GM21737 (cell line): ENCODE results near the gene SHISA9.
"Not testable (repeated sequence)": the region's sequence is repeated elsewhere in the genome, so short reads cannot be mapped to it uniquely, and the experiment has no call there.

Source experiments
- ATAC-seq: cut with Tn5 transposase; IDR thresholded peaks from one replicate; pipeline ENCODE4 v1.9.1; 2021; ENCODE audit warnings: mild to moderate bottlenecking, moderate library complexity; ENCODE audit not compliant: unreplicated experiment

Gene SHISA9

DNA sequence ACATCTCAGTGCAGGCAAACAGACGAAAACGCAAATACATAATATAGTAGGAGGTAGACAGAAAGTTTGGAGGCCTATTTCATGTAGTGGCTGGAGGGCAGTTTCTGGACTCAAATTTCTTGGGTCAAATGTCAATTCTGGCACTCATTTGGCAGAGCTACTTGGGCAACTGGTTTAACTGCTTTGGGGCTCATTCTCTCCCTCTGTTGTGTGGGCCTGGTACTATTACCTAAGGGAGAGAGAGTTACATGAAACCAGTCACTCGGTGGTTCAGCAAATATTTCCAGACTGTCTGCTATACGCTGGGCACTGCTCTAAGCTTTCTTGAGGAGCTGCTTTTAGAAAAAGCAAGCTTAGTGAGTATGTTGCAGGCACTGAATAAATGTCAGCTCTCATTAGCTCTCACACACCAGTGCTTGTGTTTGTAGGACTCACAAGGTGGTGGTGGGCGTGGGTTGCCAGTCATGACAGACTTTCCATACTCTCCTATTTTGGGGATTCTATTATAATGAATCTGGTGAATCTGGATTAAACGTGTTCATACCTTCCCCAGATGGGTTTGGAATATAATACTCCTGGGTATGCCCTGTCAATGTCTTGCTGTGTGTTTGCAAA, 1.8 kb upstream of the SHISA9 start:
- no peak for ATAC-seq

DNA sequence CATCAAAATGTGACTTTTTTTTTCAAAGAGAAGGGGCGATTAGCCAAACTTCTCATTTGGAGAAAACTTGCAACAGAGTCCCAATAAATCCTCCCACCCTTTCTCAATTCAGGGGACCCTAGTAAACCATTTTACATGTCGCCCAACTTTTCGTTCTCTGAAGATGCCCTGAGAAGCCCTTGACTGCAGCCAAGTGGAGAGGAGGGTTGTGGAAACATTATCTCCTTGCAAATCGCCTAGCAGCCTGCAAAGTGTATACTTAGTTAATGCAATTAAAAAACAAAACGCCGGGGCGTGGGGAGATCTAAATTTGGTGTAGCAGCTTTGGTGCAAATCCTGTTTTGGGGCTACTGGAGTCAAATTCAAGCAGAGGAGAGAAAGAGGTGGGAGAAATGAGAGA, 1.2 kb upstream of the SHISA9 start:
- no peak for ATAC-seq

DNA sequence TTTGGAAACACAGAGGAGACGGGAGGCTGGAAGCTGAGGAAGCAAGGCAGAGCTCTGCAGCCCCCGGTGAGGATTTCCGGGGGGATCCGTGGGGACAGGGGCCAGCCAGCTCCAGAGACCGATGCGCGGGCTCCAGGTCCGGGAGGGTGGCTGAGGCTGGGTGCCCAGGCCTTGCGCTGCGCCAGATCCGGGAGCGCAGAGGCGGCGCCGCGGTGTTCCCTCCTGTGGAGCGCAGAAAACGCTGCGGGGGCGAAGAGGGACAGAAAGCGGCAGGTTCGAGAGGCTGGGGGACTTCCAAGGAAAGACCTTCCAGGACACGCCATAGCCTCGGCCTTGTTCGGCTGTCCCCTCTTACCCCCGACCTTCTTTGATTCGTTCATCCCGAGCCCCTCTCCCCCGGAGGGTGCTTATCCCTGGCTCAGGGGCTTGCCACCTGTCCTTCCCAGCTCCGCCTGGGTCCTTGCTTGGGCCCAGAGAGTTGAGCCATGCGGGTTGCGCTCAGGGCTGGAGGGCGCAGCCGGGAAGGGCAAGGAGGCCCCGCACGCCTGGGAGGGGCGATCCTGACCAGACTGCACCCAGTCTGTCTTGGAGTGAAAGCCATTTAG, 697 bp upstream of the SHISA9 start:
- no peak for ATAC-seq

DNA sequence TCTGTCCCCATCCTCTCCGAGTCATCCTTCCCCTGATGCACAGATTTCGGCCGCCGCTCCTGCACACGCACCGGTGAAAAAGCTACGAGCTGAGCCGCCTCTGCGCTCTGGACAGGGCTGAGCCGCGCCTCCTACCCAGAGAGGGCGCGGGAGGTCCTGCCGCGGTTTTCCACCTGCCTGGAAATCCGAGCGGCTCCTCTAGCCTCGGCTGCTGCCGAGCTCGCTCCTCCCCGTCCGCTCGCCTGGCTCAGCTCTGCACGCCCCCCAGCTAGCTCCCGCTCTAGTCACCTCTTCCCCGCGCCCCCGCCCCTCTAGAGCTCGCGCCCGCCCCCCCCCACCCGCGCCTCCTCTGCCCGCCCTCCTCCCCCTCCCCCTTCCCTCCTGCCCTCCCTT, 198 bp upstream of the SHISA9 start:
- ATAC-seq: no peak

DNA sequence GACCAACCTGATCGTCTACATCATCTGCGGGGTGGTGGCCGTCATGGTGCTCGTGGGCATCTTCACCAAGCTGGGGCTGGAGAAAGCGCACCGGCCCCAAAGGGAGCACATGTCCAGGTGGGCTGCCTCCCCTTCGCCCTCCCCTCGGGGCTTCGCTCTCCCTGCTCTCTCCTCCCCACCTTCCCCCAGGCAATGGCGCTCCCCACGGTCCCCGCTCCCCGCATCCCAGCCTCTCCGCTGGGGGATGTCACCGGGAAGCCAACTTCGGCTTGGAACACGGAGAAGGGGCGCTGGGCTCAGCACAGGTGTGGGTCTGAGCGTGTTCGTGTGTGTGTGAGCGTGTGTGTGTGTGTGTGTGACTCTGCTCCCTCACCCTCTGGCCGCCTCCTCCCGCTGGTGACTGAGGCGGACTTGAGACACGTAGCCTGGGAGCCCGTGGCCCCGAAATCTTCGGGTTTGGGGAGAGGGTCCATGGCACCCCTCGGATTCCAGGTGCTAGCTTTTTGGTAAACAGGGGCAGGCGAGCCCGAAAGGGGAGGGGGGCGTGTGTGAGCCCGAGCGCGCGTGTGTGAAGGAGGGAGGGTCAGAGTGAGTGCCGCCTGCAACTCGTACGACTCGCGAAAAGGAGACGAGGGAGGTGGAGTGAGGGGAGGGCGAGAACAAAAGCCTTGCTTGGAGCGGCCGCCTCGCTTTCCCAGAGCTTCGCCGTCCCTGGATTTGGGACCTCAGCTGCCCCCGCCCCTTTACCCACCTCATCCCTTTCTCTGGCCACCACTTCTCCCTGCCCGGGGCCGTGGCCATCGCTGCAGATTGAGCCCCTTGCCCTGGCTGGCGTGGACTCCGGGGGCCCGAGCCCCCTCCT, 1.3 kb downstream of the SHISA9 start:
- ATAC-seq: no peak

DNA sequence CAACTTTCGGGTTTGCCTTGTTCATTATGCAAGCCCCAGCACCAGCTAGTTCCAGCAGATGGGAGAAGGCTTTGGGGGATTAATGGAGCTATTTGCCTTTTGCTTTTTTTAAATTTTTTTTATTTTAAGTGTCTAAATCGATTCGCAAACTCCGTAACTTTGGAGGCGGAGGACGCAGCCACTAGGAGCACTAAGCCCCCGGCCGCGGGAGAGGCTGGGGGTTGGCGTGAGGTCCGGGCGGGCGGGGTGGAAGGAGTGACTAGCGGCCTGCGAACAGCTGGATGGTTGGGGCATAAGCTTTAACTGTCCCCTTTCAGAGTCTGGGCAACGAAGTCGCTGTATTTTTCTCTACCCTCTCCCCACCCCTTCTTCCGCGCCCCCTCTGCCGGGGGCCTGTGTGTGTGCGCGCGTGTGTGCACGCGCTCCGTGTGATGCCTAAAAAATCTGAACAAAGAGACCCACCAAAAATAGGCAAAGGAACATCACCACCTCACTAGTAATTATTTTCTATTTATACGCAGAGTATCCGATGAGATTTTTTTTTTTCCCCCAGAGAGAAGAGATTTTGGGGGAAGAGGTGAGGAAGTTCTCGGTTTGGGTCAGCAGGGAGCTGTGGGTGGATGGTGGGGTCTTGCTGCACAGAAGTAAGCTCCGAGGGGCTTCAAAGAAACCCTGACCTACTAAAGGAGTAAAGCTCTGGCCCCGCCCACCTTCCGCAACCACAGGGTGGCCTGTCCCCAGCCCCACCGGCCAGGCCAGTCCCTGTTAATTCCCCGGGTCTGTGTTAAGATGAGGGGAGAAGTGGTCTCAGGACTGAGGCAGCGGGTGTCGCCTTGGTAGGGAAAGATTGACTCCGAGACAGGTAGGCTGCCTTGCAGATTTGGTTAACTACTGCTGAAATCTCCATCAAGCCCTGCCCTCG, 2.3 kb downstream of the SHISA9 start:
- no peak for ATAC-seq

DNA sequence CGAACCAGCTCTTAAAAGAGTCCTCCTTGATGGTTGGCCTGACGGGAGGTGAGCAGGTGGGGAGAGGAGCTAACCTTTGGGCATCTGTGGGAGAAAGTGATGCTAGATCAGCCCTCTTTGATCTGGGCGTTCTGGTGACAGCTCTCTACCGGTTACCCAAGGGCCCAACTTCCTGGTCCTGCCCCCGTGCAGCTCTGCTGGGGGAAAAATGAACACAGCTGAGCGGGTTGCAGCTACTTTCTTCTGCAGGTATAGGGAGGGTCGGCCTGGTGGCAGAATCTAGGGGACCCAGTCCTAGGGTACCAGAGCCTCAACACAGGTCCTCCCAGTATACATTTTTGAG, 2.9 kb downstream of the SHISA9 start:
- no peak for ATAC-seq

DNA sequence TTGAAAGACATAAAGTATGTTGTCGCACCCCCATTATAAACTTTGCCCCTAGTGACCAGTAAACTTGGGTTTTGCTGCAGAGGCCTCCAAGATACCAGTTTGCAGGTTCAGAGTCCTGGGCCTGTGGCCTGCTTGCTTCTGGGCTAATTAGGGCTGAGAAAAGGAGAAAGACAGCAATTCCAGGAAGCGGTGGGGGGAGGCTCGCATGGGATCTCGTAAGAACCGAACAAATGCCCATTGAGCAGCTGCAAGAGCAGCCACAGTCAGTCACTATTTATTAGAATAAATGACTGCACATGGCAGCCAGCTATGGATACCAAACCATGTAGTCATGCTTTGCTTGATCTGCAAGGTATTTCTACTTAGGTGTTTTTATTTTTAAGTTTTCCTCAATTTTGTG, 4.9 kb downstream of the SHISA9 start:
- no peak for ATAC-seq

DNA sequence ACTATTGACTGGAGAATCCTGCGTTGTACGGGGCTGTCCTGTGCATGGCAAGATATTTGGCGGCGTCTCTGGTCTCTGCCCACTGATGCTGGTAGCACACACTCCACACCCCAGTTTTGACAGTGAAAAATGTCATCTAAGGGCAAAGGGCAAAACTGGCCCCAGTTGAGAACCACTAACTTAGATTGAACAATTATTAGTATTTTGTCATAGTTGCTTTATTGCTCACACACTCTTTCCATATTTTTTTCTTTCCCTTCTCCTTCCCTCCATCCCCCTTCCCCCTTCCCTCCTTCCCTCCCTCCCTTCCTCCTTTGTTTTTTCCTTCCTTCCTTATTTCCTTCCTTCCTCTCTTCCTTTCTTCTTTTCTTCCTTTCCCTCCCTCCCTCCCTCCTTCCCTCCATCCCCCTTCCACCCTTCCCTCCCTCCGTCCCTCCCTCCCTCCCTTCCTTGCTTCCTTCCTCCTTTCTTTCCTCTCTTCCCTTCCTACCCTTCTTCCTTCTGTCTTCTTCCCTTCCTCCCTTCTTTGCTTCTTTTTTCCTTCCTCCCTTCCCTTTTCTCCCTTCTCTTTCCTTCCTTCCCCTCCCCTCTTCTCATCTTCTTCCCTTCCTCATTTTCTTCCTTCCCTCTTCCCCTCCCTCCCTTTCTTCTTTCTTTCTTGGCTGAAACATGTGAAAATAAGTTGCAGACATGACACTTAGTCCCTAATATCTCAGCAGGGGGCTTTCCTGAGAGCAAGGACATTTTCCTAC, 5.5 kb downstream of the SHISA9 start:
- ATAC-seq: no peak

DNA sequence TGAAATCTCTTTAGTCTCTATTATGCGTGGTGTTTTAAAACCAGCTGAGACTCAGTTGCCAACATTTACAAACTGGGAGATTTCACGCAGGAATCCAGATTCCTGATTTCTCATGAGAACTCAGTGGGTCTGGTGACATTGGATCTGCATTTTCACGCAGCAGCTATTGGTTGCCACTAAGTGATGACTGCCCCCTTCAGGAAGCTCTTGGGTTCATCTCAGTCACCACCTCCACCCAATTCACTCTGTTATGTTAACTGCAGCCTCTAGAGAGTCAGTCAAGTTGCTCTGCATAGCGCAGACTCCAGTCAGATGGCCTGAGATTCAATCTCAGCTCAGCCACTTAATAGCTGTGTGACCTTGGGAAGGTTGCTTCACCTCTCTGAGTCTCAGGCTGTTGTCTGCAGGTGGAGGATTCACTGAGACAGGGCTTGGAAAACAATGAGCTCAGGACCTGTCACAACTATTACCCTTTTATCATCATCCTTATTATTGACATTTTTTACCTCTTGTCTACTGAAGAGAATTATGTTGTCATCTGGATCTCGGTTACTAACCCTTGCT, 6.4 kb downstream of the SHISA9 start:
- no peak for ATAC-seq

DNA sequence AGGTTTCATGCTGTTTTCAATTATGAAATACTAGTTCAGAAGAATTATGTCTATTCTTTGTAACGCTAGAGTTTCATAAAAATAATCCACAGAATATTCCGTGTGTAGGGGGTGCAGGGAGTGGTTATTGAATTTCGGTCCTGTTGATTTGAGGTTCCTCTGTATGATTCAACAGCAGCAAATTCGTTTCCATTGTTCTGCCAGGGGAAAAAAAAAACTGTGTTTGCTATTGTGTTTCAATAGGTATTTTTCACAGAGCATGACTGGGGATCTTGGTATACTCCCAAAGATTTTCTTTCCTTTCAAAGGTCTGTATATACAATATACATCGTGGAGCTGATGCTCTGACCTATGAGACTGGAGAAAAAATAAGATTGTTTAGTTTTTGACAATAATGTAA, 15.8 kb downstream of the SHISA9 start:
- no peak for ATAC-seq

DNA sequence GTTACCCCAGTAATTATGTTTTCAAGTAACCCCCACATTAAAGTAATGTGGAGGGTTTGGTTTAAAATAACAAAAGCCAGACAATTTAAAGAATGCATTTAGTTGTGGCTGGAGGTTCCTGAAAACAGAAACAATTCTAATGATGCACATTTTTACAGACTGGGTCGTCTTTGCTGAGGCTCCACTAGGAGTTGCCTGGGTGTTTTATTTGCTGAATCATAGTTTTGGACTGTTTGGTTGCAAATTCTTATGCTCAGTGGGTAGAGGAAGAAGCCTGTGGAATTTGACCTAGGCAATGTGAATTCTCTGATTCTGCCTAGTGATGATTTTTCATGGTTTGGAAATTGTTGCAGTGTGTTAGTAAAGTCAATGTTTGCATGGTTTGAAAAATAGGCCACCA, 16.3 kb downstream of the SHISA9 start:
- ATAC-seq: no peak

DNA sequence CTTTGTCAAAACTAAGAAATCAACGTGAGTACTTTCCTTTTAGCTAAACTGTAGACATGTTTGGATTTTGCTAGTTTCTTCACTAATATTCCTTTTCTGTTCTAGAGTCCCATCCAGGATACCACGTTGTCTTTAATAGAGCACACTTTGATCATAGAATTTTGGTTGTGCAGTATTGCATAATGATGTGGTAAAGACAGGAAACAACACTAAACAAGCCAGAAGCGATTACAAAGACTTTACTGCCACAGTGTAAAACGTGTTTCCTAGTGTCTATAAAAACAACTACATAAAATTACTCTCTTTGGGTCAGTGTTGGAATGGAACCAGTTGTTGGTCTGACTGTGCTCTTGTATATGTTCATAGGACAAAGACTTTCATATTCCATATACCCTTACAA, 19.3 kb downstream of the SHISA9 start:
- ATAC-seq: no peak

DNA sequence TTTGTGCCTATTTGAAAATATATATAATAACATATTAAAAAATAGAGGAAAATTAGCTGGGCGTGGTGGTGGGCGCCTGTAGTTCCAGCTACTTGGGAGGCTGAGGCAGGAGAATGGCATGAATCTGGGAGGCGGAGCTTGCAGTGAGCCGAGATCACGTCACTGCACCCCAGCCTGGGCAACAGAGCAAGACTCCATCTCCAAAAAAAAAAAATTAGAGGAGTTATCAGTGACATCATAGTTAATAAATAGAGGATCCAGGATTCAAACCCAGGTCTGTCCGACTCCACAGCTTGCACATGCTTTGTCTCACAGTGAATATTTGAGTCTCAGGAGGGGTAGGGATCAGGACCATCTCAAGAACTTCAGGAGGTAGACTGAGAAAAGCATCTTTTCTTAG, 22.2 kb downstream of the SHISA9 start:
- ATAC-seq: not testable (repeated sequence)

DNA sequence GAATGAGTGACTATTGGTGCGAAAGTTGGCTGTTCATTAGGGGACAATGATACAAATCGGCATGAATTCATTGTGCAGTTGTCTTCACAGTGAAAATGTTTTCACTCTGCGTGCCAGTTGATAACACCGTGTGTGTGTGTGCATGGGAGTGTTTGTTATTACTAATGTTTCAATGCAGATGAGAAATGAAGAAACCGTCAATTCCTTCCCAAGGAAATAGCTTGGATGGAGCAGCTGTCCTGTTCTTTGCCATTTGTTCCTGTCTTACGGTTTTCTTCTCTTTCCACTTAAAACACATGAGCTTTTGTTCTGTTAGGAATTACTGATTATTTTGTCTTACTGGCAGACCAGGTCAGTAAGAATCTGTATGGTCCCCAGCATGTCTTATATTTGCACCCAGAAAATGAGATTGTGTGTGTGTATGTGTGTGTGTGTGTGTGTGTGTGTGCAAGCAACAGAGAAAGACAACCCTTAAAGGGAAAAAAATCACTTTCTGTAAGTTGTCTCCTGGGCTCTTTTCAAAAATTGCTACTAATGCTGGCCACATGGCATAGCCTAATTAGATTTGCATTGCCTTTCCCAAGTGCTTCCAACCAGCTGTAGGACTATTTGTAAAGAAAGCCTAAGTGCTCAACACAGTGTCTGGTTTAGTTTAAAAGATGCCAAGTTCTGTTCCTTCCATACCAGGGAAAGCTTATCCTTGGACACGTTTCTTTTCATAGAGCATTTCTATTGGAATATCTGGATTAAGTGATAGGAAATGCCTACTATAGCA, 23.8 kb downstream of the SHISA9 start:
- ATAC-seq: no peak

DNA sequence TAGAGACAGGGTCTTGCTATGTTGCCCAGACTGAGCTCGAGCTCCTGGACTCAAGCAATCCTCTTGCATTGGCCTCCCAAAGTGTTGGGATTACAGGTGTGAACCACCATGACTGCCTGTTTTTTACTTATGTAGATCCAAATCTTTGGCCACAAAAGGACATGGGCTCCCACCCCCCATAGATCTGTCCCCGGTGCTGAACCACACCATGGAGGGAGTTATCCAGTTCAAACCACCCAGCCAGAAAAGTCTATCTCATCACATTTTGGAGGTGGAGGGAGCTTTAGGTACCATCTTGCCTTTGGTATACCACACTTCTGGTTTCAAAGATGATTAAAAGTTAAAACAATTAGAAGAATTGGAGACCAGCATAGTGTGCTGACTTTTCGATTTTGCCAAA, 26.2 kb downstream of the SHISA9 start:
- ATAC-seq: no peak

DNA sequence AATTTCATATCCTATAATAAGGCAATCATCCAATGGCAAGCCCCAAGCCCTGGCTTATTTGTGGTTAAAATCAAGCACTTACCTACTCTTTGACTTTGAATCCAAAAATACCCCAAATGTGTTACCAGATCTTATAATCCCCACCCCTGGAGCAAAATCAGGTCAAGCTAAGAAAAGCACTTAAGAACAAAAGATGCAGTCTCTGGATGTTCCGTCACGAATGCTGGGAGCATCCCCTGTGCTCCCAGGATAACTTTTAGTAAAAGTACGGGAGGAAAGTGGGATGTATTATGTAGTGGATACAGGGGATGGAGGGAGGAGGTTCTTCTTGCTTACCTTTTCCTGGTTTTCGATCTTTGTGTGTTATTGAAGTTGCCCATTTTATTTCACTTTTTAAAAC, 29.5 kb downstream of the SHISA9 start:
- no peak for ATAC-seq

DNA sequence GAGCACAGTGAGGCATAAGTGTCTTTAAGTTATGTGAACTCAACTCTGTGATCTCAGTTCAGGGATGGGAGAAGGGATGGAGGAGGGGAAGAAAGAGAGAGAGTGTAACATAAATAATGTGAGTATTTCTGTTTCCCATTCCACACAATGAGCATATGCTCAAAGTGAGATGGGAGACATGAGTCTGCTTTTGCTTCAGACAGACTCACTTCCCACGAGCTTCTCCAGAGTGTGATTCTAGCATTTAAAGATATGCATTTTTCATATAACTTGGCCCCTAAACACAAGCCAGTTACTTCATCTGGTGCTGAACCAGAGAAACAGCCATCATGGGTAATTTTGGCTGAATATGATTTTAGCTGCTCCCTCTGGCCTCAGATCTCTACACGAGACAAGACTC, 35.0 kb downstream of the SHISA9 start:
- ATAC-seq: no peak

DNA sequence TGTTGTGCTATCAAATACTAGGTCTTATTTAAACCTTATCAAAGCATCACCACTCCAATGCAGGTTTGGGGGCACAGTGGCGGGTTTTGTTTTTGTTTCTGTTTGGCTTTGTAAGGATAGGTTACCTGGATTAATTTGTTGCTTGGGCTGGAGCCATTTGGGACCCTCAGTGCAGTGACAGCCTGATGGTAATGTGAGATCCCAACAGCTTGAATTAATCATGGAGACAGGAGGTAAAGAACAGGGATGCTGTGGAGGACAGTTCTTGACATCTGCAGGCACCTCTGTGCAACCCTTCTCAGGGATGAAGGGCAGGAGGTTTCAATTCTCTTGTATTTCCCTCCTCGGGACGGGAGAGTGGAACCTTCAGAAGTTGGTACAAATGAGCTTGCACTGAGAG, 40.5 kb downstream of the SHISA9 start:
- ATAC-seq: no peak

DNA sequence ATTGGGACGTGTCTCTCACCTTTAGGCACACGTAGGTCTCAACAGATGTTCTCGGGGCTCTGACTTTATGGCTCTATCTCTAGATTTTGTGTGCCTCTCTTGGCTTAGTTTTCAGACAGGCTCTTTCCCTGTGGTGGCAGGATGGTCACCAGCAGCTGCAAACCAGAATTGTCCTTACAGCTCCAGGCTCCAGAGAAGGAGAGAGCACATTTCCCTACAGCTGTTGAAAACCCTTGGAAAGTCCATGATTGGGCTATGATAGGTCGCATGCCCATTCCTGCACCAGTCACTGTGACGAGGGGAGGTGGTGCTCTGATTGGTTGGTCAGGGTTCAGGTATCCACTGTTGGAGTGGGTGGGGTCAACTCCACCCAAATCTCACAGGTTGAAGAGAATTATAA, 41.5 kb downstream of the SHISA9 start:
- no peak for ATAC-seq
